Measurements from ENCODE around the gene ADAM29.

ADAM29 gene

GRCh38 chr4:174919886-174920423 is 1.8 kb downstream of the ADAM29 start:
- H3K4me3 Mint-ChIP-seq = no peak overlapping the region
- H3K36me3 Mint-ChIP-seq (ENCODE audit: low read depth) = no peaks in the 10 kb centered on the region
- H3K4me1 Mint-ChIP-seq = no peaks in the 10 kb centered on the region
- H3K27ac Mint-ChIP-seq = no peak overlapping the region
- no peak for TF ChIP-seq CTCF (IDR thresholded peaks at IDR 0.05; ENCODE audit: unreplicated experiment in 3 of 3)
- H3K27me3 Mint-ChIP-seq (ENCODE audit: low read depth) = no peaks in the 10 kb centered on the region
- no peaks in the 10 kb centered on the region for H3K9me3 Mint-ChIP-seq

GRCh38 chr4:174926958-174927357 is 8.8 kb downstream of the ADAM29 start:
- H3K4me1 Mint-ChIP-seq = no peaks in the 10 kb centered on the region
- H3K4me3 Mint-ChIP-seq = no peak overlapping the region
- no peak for TF ChIP-seq CTCF (IDR thresholded peaks at IDR 0.05; ENCODE audit: unreplicated experiment in 3 of 3)
- no peaks in the 10 kb centered on the region for H3K9me3 Mint-ChIP-seq
- H3K27me3 Mint-ChIP-seq (ENCODE audit: low read depth) = no peaks in the 10 kb centered on the region
- no peaks in the 10 kb centered on the region for H3K36me3 Mint-ChIP-seq (ENCODE audit: low read depth)
- H3K27ac Mint-ChIP-seq = no peak overlapping the region

GRCh38 chr4:174928174-174928573 is 10.0 kb downstream of the ADAM29 start:
- H3K4me3 Mint-ChIP-seq = no peak overlapping the region

GRCh38 chr4:174928575-174929253 is 10.6 kb downstream of the ADAM29 start:
- Mint-ChIP-seq H3K36me3 (ENCODE audit: low read depth) (no peaks in the 10 kb centered on the region), H3K27me3 (ENCODE audit: low read depth) (no peaks in the 10 kb centered on the region), H3K9me3 (no peaks in the 10 kb centered on the region), H3K27ac (no peak overlapping the region), H3K4me3 (no peak overlapping the region), H3K4me1 (no peaks in the 10 kb centered on the region)
- no peak for TF ChIP-seq CTCF (IDR thresholded peaks at IDR 0.05; ENCODE audit: unreplicated experiment in 3 of 3)

More at GRCh38 chr4:174928174-174928573, 10.0 kb downstream of the ADAM29 start:
- no peak for TF ChIP-seq CTCF (IDR thresholded peaks at IDR 0.05; ENCODE audit: unreplicated experiment in 3 of 3)
- H3K27ac Mint-ChIP-seq = no peak overlapping the region
- H3K9me3 Mint-ChIP-seq = no peaks in the 10 kb centered on the region
- no peaks in the 10 kb centered on the region for H3K36me3 Mint-ChIP-seq (ENCODE audit: low read depth)
- H3K27me3 Mint-ChIP-seq (ENCODE audit: low read depth) = no peaks in the 10 kb centered on the region
- H3K4me1 Mint-ChIP-seq = no peaks in the 10 kb centered on the region

- Mint-ChIP-seq H3K27me3 (ENCODE audit: low read depth) (no peaks in the 10 kb centered on the region), H3K27ac (no peak overlapping the region), H3K4me1 (no peaks in the 10 kb centered on the region), H3K36me3 (ENCODE audit: low read depth) (no peaks in the 10 kb centered on the region), H3K9me3 (no peaks in the 10 kb centered on the region), H3K4me3 (no peak overlapping the region)
- no peak for TF ChIP-seq CTCF (IDR thresholded peaks at IDR 0.05; ENCODE audit: unreplicated experiment in 3 of 3)
Observed at GRCh38 chr4:174929346-174929745, 11.2 kb downstream of the ADAM29 start.

GRCh38 chr4:174930895-174931294 is 12.7 kb downstream of the ADAM29 start:
- TF ChIP-seq CTCF (IDR thresholded peaks at IDR 0.05; ENCODE audit: unreplicated experiment in 3 of 3) = no peak
- Mint-ChIP-seq H3K9me3 (no peaks in the 10 kb centered on the region), H3K27me3 (ENCODE audit: low read depth) (no peaks in the 10 kb centered on the region), H3K27ac (no peak overlapping the region), H3K4me3 (no peak overlapping the region), H3K4me1 (no peaks in the 10 kb centered on the region), H3K36me3 (ENCODE audit: low read depth) (no peaks in the 10 kb centered on the region)

All from nephron (organoid).